ENCODE data around the gene KASH5. TPM values are rescaled to one million over a fixed set of nuclear protein-coding genes. Genes with fewer than 3 reads are reported as not detected.

The KASH5 gene
- total and polyA plus RNA-seq, 2 of the 8 experiments (the other 6 are each of a cell fraction or from before 2014, with no cell fraction given) = 0.05 to 0.19 TPM

DNA sequence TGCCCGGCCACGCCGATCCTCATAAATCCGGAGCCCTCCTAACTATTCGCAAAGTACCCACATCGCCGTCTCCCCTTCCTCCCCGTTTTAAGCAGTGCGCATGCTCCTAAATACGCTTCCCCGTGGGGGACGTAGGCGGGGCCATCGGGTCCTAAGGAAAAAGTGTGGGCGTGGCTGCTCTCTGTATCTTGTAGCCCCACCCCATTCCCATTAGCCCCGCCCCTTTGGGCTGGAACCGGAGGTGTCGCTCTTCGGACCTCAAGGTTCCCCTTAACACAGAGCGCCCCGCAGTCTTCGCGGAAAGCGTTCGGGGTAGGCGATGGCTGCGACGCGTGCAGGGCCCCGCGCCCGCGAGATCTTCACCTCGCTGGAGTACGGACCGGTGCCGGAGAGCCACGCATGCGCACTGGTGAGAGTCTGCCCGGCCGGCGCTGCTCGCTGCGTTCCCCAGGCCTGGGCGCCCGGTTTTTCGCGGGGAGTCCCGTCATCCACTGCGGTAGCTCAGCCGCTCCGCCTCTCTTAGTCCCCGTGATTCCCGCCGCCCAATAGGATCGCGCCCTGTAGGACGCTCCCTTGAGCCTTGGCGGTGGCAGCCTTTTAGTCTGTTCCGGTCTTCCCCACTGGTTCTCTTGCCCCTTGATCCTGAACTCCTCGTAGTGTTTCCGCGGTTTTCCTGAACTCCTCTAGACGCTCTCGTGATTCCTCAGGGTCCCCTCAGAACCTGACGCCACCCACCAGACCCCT lies 65.1 kb downstream of the KASH5 start, which contains the start of gene ALDH16A1 (continued):
- TF ChIP-seq RAD21 (IDR thresholded peaks at IDR 0.05 in 1 of 2, conservative IDR thresholded peaks at IDR 0.05 in 1 of 2; ENCODE audit: low read depth in 2 of 2, low read length in 2 of 2) = no peak
- TF ChIP-seq PHF8 (conservative IDR thresholded peaks at IDR 0.05; ENCODE audit: low read depth, low read length) = peak; percentile 91
- TF ChIP-seq TBP (IDR thresholded peaks at IDR 0.05; ENCODE audit: low read depth, low read length) = peak; percentile 96
- peak; percentile 25; the same call in 1 of the 2 replicates for TF ChIP-seq BRCA1 (IDR thresholded peaks at IDR 0.05; ENCODE audit: low read depth, low read length)
- peak; percentile 83 for TF ChIP-seq CHD2 (IDR thresholded peaks at IDR 0.05; ENCODE audit: low read length)
- peak; percentile 45 for TF ChIP-seq KDM4A (IDR thresholded peaks at IDR 0.05; ENCODE audit: low read depth, low read length, severe bottlenecking)
- TF ChIP-seq SUZ12 (IDR thresholded peaks at IDR 0.05; ENCODE audit: low read length) = no peak
- peak; percentile 60; the same call in 1 of the 2 replicates for TF ChIP-seq SP1 (IDR thresholded peaks at IDR 0.05; ENCODE audit: low read depth, low read length)
- no peak for TF ChIP-seq RNF2 (IDR thresholded peaks at IDR 0.05; ENCODE audit: borderline replicate concordance, low read depth, low read length, missing control alignments, poor library complexity, severe bottlenecking)
- TF ChIP-seq, protein P1, sequence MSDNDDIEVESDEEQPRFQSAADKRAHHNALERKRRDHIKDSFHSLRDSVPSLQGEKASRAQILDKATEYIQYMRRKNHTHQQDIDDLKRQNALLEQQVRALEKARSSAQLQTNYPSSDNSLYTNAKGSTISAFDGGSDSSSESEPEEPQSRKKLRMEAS (IDR thresholded peaks at IDR 0.05) = peak; percentile 64; the same call in 1 of the 2 replicates
- no peak for TF ChIP-seq HDAC6 (IDR thresholded peaks at IDR 0.05; ENCODE audit: low read depth, low read length)
- TF ChIP-seq, protein P2, sequence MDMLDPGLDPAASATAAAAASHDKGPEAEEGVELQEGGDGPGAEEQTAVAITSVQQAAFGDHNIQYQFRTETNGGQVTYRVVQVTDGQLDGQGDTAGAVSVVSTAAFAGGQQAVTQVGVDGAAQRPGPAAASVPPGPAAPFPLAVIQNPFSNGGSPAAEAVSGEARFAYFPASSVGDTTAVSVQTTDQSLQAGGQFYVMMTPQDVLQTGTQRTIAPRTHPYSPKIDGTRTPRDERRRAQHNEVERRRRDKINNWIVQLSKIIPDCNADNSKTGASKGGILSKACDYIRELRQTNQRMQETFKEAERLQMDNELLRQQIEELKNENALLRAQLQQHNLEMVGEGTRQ (IDR thresholded peaks at IDR 0.05; ENCODE audit: low read length) = peak; percentile 87
- no peak for TF ChIP-seq HDAC2 (IDR thresholded peaks at IDR 0.05; ENCODE audit: borderline replicate concordance in 1 of 2, low read depth in 2 of 2, low read length in 2 of 2)
- no peak for TF ChIP-seq TCF12 (IDR thresholded peaks at IDR 0.05; ENCODE audit: low read depth, low read length)
- no peak for TF ChIP-seq ASH2L (IDR thresholded peaks at IDR 0.05; ENCODE audit: low read length)
- no peak for TF ChIP-seq CBX5 (IDR thresholded peaks at IDR 0.05; ENCODE audit: low read depth, low read length)
- no peak for TF ChIP-seq BACH1 (IDR thresholded peaks at IDR 0.05; ENCODE audit: low read length)
- peak; percentile 94 for TF ChIP-seq TAF1 (IDR thresholded peaks at IDR 0.05; ENCODE audit: low read depth, low read length)
- TF ChIP-seq TAF7 (optimal IDR thresholded peaks at IDR 0.05; ENCODE audit: borderline replicate concordance, low read depth, low read length) = peak; percentile 20
- TF ChIP-seq SAP30 (IDR thresholded peaks at IDR 0.05; ENCODE audit: insufficient read depth, insufficient replicate concordance, low read length) = no peak
- no peak for TF ChIP-seq FOSL1 (IDR thresholded peaks at IDR 0.05; ENCODE audit: insufficient read depth, low read depth, low read length)
- TF ChIP-seq SIN3A (conservative IDR thresholded peaks at IDR 0.05 in 1 of 2, IDR thresholded peaks at IDR 0.05 in 1 of 2; ENCODE audit: low read depth in 1 of 2, low read length in 2 of 2) = peak in 1 of 2 experiments; percentile 66; a peak in 1 of 4 replicates
